ENCODE measurements around the gene EIF6.
"Not testable (repeated sequence)": the region's sequence is repeated elsewhere in the genome, so short reads cannot be mapped to it uniquely, and the experiment has no call there.

Gene EIF6

GRCh38 chr20:35254448-35254999, 30.0 kb downstream of the EIF6 start:
- DNase-seq, result no peak

DNA sequence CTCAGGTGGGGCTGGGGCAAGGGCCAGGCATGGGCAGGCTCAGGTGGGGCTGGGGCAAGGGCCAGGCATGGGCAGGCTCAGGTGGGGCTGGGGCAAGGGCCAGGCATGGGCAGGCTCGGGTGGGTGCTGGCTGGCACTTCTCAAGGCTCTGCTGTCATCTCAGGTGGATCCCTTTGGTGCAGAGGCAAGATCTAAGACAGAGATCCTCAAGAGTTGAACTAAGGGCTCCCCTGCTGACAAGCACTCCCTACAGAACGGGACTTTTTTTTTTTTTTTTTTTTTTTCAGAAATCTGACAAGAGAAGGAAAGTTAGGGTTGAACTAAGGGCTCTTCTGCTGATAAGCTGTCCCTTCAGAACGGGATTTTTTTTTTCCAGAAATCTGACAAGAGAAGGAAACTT, 31.6 kb downstream of the EIF6 start:
- no peak for DNase-seq

DNA sequence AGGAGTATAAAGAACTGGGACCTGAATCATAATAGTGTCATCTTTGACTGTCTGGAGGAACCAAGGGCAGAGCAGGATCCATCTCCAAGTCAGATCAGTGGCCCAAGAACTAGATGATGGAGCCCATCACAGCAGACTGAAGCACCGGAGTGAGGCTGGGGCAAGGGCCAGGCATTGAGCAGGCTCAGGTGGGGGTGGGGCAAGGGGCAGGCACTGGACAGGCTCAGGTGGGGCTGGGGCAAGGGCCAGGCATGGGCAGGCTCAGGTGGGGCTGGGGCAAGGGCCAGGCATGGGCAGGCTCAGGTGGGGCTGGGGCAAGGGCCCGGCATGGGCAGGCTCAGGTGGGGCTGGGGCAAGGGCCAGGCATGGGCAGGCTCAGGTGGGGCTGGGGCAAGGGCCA, 32.0 kb downstream of the EIF6 start:
- not testable (repeated sequence) for DNase-seq

DNA sequence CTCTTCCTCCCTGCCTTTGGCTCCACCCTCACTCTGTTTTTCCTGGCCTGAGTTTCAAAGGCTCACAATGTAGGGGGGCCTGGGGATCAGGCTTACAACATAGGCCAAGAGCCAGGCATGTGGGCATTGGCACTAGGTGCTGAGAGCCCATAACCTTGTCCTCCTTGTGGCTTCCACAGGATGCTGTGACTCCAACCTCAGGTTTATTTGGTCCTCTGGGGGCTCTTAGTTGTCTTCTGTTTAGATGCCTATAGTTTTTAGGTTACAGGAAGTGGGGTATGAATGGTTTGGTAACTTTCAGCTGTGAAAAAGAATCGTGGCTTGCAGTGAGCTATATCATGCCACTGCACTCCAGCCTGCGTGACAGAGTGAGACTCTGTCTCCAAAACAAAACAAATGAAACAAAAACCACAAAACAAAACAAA, 32.5 kb downstream of the EIF6 start:
- DNase-seq, result peak; percentile 64

GRCh38 chr20:35251613-35251940, 33.0 kb downstream of the EIF6 start:
- no peak for DNase-seq

GRCh38 chr20:35248641-35249475, 35.7 kb downstream of the EIF6 start:
- no peak for DNase-seq

DNA sequence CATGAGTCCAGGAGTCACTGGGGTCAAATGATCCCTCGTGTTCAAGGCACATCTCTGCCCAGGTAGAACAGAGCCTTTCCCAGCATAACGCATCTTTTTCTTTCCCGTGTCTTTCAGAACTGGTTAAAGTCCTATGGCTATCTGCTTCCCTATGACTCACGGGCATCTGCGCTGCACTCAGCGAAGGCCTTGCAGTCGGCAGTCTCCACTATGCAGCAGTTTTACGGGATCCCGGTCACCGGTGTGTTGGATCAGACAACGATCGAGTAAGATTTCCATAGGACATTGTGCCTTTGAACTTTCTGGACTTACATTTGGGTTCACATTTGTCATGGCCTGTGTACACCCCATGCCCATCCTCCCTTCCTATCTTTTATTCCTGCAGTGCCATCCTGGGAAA, 37.8 kb downstream of the EIF6 start:
- DNase-seq, result no peak

DNA sequence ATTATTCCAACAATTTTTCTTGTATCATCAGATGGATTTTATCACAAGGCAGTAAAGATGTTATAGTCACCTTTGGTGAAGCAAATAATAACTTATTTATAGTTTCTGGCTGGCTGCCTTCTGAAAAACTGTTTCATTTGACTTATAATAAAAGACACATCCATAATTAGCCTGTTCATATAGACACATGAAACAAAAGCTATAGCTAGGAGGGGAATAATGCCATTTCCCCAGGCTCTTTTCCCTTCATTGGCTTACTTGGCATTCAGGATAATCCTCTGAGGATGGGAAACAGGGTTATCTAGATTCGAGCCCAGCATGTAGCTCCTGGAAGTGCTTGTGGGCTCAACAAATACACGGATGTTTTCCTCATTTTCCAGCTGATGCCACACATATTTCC, 40.6 kb downstream of the EIF6 start:
- DNase-seq, result no peak

DNA sequence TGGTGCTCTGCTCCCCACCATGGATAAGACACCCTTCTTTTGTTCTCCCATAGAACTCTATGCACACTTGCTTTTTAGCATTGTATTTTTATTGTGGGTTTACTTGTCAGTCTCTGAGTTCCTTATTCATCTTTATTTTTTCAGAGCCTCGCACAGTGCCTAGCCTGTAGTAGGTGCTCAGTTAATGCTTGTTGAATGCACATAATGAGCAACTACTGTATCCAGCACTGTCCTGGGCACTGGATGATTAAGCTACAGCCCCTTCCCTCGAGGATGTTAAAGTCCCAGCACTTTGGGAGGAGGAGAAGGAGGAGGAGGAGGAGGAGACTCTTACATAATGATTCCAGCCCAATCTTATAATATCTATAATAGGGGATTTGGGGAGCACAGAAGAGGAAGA, 41.3 kb downstream of the EIF6 start:
- no peak for DNase-seq

- DNase-seq, result no peak
These were observed 43.7 kb downstream of the EIF6 start for GRCh38 chr20:35240811-35241293.

- no peak for DNase-seq
These were observed 44.3 kb downstream of the EIF6 start for GRCh38 chr20:35240083-35240810.

- no peak for DNase-seq
These were observed 45.8 kb downstream of the EIF6 start for GRCh38 chr20:35238735-35239134.

- DNase-seq, result no peak
These were observed 46.4 kb downstream of the EIF6 start for GRCh38 chr20:35238170-35238569.

DNA sequence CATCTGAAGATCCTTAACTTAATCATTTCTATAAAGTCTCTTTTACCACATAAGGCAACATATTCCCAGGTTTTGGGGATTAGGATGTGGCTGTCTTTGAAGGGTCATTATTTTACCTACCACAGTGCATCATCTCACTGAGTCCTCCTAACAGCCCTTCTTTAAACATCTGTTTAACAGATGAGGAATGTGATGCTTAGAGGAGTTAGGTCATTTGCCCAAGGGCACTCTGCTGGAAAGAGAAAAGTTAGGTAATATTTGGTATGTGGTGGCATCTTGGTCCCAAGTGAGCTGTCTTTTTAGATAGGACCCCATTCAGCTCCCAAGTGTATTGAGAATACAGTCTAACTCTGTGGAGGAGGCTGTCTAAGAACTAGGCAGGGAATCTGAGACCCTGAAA, 47.1 kb downstream of the EIF6 start:
- no peak for DNase-seq

DNA sequence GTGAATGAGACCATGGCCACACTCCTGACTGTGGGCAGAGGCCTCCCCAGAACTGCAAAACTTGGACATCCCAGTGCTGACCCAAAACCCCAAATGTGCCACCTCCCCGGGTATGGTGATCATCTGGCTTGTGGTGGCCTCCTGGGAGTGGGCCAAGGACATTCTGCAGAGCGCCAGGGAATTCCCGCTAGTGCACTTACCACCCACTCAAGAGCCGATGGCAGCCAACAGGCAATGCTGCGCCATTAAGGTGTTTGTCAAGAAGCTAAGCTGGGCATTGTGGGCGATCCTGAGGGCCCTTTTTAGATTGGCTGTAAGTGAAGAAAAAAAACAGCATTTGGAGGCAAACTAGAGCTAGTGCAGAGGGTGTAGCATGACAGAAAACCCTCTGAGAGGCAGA, 48.7 kb downstream of the EIF6 start:
- no peak for DNase-seq

GRCh38 chr20:35232575-35232974, 52.0 kb downstream of the EIF6 start:
- no peak for DNase-seq

Data from activated gamma-delta T cell treated with Interleukin-2 at 50 U/mL for 16 hours (primary cell).